Breast epithelium (tissue), 4 donors: ENCODE measurements around the gene TARBP1. TPM values are rescaled to one million over a fixed set of nuclear protein-coding genes. Genes with fewer than 3 reads are reported as not detected.

Experiments used
- DNase-seq, 2 donors: peaks; one replicate each; pipeline ENCODE4 v3.0.0-alpha.2; 2019; ENCODE audit warnings: low spot score in 2 of 2
- H3K27ac ChIP-seq, 2 donors: fragments of 200-600 bp; sonication (generic) in 1 of 2; one replicate each; pipeline ENCODE4 v1.5.1; 2016 to 2019; ENCODE audit warnings: mild to moderate bottlenecking in 1 of 2
- H3K27me3 ChIP-seq, 2 donors: fragments of 200-600 bp; sonication (generic) in 1 of 2; one replicate each; pipeline versions ENCODE4 v1.5.1 to v1.6.0; 2017 to 2019; ENCODE audit warnings: control low read depth in 1 of 2, mild to moderate bottlenecking in 1 of 2
- H3K36me3 ChIP-seq: fragments of 200-600 bp; one replicate; pipeline ENCODE4 v1.5.1; 2019
- H3K4me1 ChIP-seq, 2 donors: fragments of 200-600 bp; sonication (generic); one replicate each; pipeline ENCODE4 v1.5.1; 2016 to 2019; ENCODE audit warnings: control low read depth in 1 of 2
- H3K4me3 ChIP-seq, 3 donors: fragments of 200-600 bp; sonication (generic); 1 replicate in 2 of 3; 2 replicates in 1 of 3; pipeline ENCODE4 v1.5.1; 2016 to 2019; ENCODE audit warnings: mild to moderate bottlenecking in 3 of 3, moderate library complexity in 2 of 3
- H3K9me3 ChIP-seq, 2 donors: fragments of 200-600 bp; sonication (generic) in 1 of 2; one replicate each; pipeline ENCODE4 v1.5.1; 2016 to 2019; ENCODE audit warnings: control low read depth in 1 of 2
- CTCF ChIP-seq, 3 donors: fragments of 450-650 bp; IDR thresholded peaks; one replicate each; pipeline ENCODE4 v1.5.1; 2016 to 2017; ENCODE audit warnings: antibody characterized with exemption in 3 of 3, mild to moderate bottlenecking in 3 of 3, moderate library complexity in 3 of 3
- POLR2A ChIP-seq: fragments of 450-650 bp; IDR thresholded peaks from one replicate; pipeline ENCODE4 v1.6.1; 2016; ENCODE audit warnings: antibody characterized with exemption, mild to moderate bottlenecking, moderate library complexity
- POLR2AphosphoS5 ChIP-seq, 3 donors: sonication (generic); formaldehyde crosslinking; IDR thresholded peaks; one replicate each; pipeline ENCODE4 v1.6.1; 2017; ENCODE audit warnings: antibody characterized with exemption in 3 of 3
- intact Hi-C: fragments of 100-400 bp; cut with DNase I; formaldehyde crosslinking; loops from one replicate; pipeline ENCODE4 v1.15.1; 2023; ENCODE audit warnings: low total_unique reads
- total RNA-seq, 3 donors: library from RNA; depleted of rRNA; stranded (reverse); fragments of >200 nt; gene quantifications; one replicate each; pipeline ENCODE4 v1.1.0, GENCODE V29; 2016

The TARBP1 gene
- total RNA-seq, 3 donors from 2014 or later = 12.3 to 39.2 (median 32.1) TPM

GRCh38 chr1:234397732-234398131 is 81.2 kb downstream of the TARBP1 start:
- Histone ChIP-seq H3K27me3 (no peaks in the 10 kb centered on the region), H3K27ac (no peak overlapping the region), H3K4me1 (no peaks in the 10 kb centered on the region), H3K4me3 (no peak overlapping the region), H3K36me3 (no peaks in the 10 kb centered on the region), H3K9me3 (no peaks in the 10 kb centered on the region)
- TF ChIP-seq POLR2A = no peak
- TF ChIP-seq CTCF (IDR thresholded peaks at IDR 0.05) = no peak
- TF ChIP-seq POLR2AphosphoS5 (IDR thresholded peaks at IDR 0.05) = no peak
- no peak for DNase-seq
- intact Hi-C loops = no loop called here

GRCh38 chr1:234396871-234397270 is 82.1 kb downstream of the TARBP1 start:
- H3K36me3 ChIP-seq = peaks cover 2% of the 10 kb centered on the region
- no peak overlapping the region for H3K4me3 ChIP-seq
- intact Hi-C loops = no loop called here
- H3K4me1 ChIP-seq = no peaks in the 10 kb centered on the region
- TF ChIP-seq CTCF (IDR thresholded peaks at IDR 0.05) = no peak
- TF ChIP-seq POLR2A = no peak
- no peak for TF ChIP-seq POLR2AphosphoS5 (IDR thresholded peaks at IDR 0.05)
- H3K27me3 ChIP-seq = no peaks in the 10 kb centered on the region
- H3K9me3 ChIP-seq = no peaks in the 10 kb centered on the region
- no peak for DNase-seq
- H3K27ac ChIP-seq = no peak overlapping the region

GRCh38 chr1:234396092-234396491 is 82.9 kb downstream of the TARBP1 start:
- TF ChIP-seq CTCF (IDR thresholded peaks at IDR 0.05) = no peak

GRCh38 chr1:234395297-234395696 is 83.7 kb downstream of the TARBP1 start:
- no peaks in the 10 kb centered on the region for H3K9me3 ChIP-seq
- intact Hi-C loops = no loop called here
- DNase-seq = no peak
- TF ChIP-seq CTCF (IDR thresholded peaks at IDR 0.05) (no peak), POLR2AphosphoS5 (IDR thresholded peaks at IDR 0.05) (no peak), POLR2A (no peak)
- no peaks in the 10 kb centered on the region for H3K4me1 ChIP-seq
- no peaks in the 10 kb centered on the region for H3K27me3 ChIP-seq
- no peak overlapping the region for H3K4me3 ChIP-seq
- H3K36me3 ChIP-seq = peaks cover 4% of the 10 kb centered on the region
- no peak overlapping the region for H3K27ac ChIP-seq

More at GRCh38 chr1:234396092-234396491, 82.9 kb downstream of the TARBP1 start:
- Histone ChIP-seq H3K27me3 (no peaks in the 10 kb centered on the region), H3K9me3 (no peaks in the 10 kb centered on the region), H3K27ac (no peak overlapping the region), H3K36me3 (peaks cover 4% of the 10 kb centered on the region), H3K4me1 (no peaks in the 10 kb centered on the region), H3K4me3 (no peak overlapping the region)
- DNase-seq = no peak
- intact Hi-C loops = no loop called here

- Histone ChIP-seq H3K27me3 (no peaks in the 10 kb centered on the region), H3K27ac (no peak overlapping the region), H3K4me3 (no peak overlapping the region), H3K4me1 (no peaks in the 10 kb centered on the region), H3K9me3 (no peaks in the 10 kb centered on the region), H3K36me3 (peaks cover 4% of the 10 kb centered on the region)
- TF ChIP-seq CTCF (IDR thresholded peaks at IDR 0.05) (peak in 1 of 3 donors; percentile 21), POLR2A (no peak)
- DNase-seq = no peak
- intact Hi-C loops = no loop called here
Observed at GRCh38 chr1:234393190-234393589, 85.8 kb downstream of the TARBP1 start.
